SK-N-SH treated with all-trans-retinoic acid at 6 μM for 48 hours (cell line): ENCODE measurements around the gene DENND2C.

Experiments used
- CREB5 ChIP-seq: fragments of 250-450 bp; sonication (Bioruptor Pico); IDR thresholded peaks from 2 replicates; pipeline ENCODE4 v1.5.1; 2020; ENCODE audit warnings: low read depth, mild to moderate bottlenecking, moderate library complexity
- ESRRG ChIP-seq: fragments of 250-450 bp; sonication (Bioruptor Pico); IDR thresholded peaks from 2 replicates; pipeline ENCODE4 v1.6.1; 2021; ENCODE audit warnings: mild to moderate bottlenecking
- ISL1 ChIP-seq: fragments of 250-450 bp; sonication (Bioruptor Pico); IDR thresholded peaks from 2 replicates; pipeline ENCODE4 v2.1.2; 2022; ENCODE audit warnings: mild to moderate bottlenecking, moderate library complexity
- ZNF8 ChIP-seq: fragments of 450-650 bp; formaldehyde crosslinking; IDR thresholded peaks from 2 replicates; pipeline ENCODE4 v1.5.0; 2020; ENCODE audit warnings: mild to moderate bottlenecking, moderate library complexity

- TF ChIP-seq CREB5 (CRISPR knock-in tag): no peak
- TF ChIP-seq ISL1 (CRISPR knock-in tag): no peak
- TF ChIP-seq ESRRG (CRISPR knock-in tag): no peak
- TF ChIP-seq ZNF8: no peak
These were observed 1.5 kb downstream of the DENND2C start for GRCh38 chr1:114668373-114668772.
